GM18517 (cell line): ENCODE measurements around the gene CELF2.

Experiments
- ATAC-seq: cut with Tn5 transposase; IDR thresholded peaks from one replicate; pipeline ENCODE4 v1.9.1; 2021; ENCODE audit warnings: mild to moderate bottlenecking, moderate library complexity; ENCODE audit not compliant: unreplicated experiment

The CELF2 gene

DNA sequence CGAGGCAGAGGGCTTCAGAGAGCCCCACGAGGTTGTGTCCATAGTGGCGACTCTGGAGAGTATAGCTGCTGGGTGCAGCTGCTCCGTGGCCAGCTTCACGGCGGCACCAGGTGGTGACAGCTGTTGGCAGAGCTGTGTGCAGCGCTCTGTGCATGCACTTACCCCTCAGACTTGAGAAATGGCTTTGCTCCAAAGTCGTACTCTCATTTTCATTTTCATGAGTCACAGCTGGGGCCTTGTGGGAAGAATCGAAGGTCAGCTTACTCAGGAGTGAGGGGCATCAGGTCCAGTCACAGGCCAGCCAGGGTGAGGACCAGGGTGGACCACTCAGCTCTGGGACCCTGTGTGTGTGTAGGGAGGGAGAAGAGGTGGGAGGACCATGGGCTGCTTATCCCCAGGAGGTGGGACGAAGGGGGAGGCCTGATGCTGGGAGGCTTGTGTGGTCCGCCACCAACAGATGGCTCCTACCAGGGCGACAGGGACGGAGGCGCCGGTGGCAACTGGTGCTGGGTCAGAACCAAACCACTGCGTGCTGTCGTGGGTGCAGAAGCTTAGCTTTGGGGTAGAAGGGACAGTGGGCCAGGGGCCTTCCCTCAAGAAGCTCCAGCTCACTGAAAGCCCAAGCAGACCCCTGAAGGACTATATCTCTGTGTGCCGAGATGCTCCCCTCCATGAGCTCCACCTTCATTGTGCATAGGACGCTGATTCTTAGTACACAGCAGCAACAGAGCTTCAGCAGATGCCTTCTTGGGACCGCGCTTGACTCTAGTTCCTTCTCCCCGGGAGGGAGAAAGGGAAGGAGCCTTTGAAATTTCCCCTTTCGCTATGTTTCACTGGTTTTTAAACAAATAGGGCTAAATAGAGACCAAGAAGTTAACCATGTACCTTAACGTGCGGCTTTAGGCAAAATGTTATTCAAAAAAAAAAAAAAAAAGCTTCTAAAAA, 225.0 kb downstream of the CELF2 start:
- ATAC-seq, result peak; percentile 57

- ATAC-seq, result no peak
These were observed 226.0 kb downstream of the CELF2 start for GRCh38 chr10:11243425-11244222.

DNA sequence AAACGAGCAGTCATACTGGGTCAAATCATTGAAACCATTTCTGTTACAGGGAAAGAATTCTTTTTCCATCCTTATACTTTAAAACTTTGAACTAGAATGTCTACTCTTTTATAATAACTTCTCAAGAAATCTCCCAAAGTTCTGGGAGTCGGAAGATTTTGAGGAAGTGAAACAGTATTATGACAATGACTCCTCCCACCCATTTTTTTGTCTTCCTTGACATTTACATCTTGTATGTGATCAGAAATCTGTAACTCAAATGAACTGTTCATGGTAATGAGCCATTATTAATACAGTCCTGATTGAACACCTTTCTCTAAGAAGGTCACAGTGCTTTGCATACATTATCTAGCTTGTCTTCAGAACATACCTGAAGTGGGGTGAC, 227.4 kb downstream of the CELF2 start:
- ATAC-seq, result peak; percentile 8

- peak; percentile 54 for ATAC-seq
These were observed 227.8 kb downstream of the CELF2 start for GRCh38 chr10:11245510-11245909.

GRCh38 chr10:11245981-11246590, 228.4 kb downstream of the CELF2 start:
- ATAC-seq, result no peak

GRCh38 chr10:11246752-11247467, 229.2 kb downstream of the CELF2 start:
- no peak for ATAC-seq

DNA sequence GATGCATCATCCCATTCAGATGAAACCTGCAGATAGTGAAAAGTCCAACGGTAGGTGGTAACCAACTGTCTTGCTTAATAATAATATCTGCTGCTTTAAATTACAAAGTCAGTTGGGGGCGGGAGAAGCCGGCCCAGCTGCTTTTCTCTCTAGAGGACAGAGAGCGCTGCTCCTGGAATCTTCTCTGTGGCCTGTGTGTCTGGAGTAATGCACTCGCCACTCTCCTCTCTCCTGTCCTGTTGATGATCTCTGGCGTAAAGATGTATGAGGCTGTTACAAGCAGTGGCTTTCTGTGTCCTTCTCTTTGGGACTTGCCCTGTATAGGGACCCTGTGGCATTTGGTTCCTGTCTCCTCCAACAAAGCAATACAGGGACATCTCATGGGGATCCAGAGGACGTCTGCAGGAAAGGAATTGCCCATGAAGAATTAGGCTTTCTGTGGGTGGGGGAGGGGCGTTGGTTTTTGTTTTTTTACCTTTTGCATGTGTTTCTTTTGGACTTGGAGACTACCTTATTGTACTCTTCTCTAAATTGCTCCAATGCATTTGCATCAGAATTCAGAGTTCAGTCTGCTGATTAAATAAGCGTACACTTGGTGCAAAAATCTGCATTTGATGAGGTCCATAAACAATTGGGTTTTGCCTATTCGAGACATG, 231.6 kb downstream of the CELF2 start:
- ATAC-seq, result no peak

- ATAC-seq, result no peak
These were observed 232.1 kb downstream of the CELF2 start for GRCh38 chr10:11249808-11250195.

GRCh38 chr10:11250304-11250703, 232.6 kb downstream of the CELF2 start:
- ATAC-seq, result no peak

- no peak for ATAC-seq
These were observed 235.2 kb downstream of the CELF2 start for GRCh38 chr10:11252887-11253286.

GRCh38 chr10:11253385-11254002, 235.8 kb downstream of the CELF2 start:
- no peak for ATAC-seq

DNA sequence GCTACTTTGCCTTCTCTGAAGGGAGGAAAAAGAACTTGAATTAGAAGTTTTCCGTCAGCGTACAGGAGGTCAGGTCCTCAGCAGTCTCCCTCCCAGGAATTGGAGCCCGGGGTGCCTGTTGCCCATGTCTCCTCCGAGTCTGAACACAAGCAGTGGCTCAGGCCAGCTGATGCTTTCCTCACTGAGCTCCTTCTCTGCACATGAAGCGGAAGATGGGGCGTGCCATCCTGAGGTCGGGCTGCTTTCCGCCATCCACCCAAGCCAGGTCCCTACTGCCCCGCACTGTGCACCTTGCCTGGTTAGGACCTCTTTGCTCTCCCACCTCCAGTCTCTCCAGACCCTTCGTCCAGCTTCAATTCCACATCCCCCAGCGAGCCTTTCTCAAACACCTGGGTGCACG, 237.5 kb downstream of the CELF2 start:
- ATAC-seq, result no peak

DNA sequence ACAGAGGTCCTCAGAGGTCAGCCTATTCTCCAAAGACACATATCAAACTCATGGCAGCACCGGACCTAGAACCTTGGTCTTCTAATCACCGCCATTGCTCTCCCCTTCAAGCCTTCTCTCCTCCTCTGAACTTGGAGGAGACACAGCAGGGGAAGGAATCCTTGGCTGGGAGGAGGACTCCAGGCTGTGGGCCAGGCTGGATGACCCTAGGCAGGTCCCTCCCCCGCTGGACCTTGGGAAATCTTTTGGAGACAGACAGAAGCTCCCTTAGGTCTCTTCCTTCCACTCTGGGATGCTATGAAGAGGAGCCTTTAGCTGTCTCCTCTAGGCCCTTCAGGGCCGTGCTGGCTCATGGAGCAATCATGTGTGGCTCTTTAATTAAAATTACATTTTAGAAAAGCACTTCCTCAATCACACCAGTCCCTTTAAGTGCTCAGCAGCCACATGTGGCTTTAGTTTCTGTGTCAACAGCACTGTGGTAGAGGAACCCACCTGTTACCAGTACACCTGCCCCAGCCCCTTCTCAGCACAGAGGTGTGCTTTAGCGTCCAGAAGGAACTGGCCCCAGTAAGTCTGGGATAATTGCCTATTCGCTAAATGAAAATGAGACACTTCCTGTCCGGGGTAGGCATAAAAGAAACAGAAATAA, 238.2 kb downstream of the CELF2 start:
- ATAC-seq, result no peak

GRCh38 chr10:11256896-11257295, 239.2 kb downstream of the CELF2 start:
- no peak for ATAC-seq

- ATAC-seq, result no peak
These were observed 239.9 kb downstream of the CELF2 start for GRCh38 chr10:11257440-11258090.

GRCh38 chr10:11260170-11260569, 242.5 kb downstream of the CELF2 start:
- ATAC-seq, result no peak

- ATAC-seq, result no peak
These were observed 243.5 kb downstream of the CELF2 start for GRCh38 chr10:11261143-11261542.

- ATAC-seq, result no peak
These were observed 244.2 kb downstream of the CELF2 start for GRCh38 chr10:11261687-11262493.
